HG03060 (cell line): ENCODE data around the gene PHIP.
"Not testable (repeated sequence)": the region's sequence is repeated elsewhere in the genome, so short reads cannot be mapped to it uniquely, and the experiment has no call there.

Experiments used
- ATAC-seq: cut with Tn5 transposase; IDR thresholded peaks from one replicate; pipeline ENCODE4 v1.9.1; 2021; ENCODE audit warnings: low read depth, moderate number of reproducible peaks; ENCODE audit not compliant: unreplicated experiment

Gene PHIP

GRCh38 chr6:79078075-79078969 lies at the start of gene PHIP:
TSS of gene PHIP (minus strand) at chr6:79078254. CDS start at chr6:79078068, 186 bp downstream.
- ATAC-seq = peak; percentile 46

GRCh38 chr6:79127660-79128059 lies 49.6 kb upstream of the PHIP start:
- ATAC-seq = no peak

DNA sequence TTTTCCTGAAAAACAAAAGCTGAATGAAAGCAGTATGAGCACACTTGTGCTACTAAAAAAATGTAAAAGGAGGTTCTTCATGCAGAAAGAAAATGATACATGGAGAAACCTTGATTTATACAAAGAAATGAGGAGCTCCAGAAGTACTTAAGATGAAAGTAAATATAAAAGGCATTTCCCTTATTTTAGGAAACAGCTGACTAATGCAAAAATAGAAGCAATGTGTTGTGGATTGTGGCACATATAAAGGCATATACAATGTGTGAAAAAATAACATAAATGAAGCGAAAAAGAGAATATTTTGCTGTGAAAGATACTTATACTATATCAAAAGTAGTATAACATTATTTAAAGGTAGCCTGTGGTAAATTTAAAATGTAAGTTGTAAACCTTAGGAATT lies 41.2 kb upstream of the PHIP start:
- ATAC-seq = no peak

DNA sequence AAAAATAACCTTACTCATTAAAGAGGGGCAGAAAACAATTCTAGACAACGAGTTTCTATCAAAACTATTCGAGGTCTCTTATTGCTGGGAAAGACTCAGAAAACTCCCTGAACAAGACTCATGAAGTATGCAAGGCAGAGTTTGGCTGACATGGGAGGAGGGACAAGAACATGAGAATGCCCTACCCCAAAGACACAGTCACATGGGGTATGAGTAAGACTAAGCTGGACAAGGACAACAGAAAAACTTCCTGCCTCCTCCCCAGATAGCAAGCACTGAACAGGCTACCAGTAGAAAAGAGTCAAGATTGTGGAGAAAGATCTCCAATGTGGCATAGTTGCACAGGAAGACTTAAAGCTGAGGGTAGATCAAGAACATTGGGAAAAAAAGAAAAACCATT lies 39.7 kb upstream of the PHIP start:
- ATAC-seq = no peak

- ATAC-seq = no peak
Measured at GRCh38 chr6:79115553-79116182, 37.6 kb upstream of the PHIP start.

GRCh38 chr6:79111549-79111948 lies 33.5 kb upstream of the PHIP start:
- ATAC-seq = no peak

GRCh38 chr6:79101164-79101563 lies 23.1 kb upstream of the PHIP start:
- no peak for ATAC-seq

DNA sequence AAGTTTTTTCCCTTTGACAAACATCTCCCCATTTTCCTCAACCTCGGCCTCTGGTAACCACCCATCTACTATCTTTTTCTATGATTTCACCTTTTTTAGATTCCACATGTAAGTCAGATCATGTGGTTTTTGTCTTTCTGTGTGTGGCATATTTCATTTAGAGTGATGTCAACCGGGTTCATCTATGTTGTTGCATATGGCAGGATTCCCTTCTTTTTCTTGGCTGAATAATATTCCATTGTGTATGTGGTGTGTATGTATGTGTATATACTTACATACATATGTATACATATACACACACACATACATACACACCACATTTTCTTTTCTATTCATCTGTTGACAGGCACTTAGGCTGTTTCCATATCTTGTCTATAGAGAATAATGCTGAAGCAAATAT lies 22.2 kb upstream of the PHIP start:
- no peak for ATAC-seq

DNA sequence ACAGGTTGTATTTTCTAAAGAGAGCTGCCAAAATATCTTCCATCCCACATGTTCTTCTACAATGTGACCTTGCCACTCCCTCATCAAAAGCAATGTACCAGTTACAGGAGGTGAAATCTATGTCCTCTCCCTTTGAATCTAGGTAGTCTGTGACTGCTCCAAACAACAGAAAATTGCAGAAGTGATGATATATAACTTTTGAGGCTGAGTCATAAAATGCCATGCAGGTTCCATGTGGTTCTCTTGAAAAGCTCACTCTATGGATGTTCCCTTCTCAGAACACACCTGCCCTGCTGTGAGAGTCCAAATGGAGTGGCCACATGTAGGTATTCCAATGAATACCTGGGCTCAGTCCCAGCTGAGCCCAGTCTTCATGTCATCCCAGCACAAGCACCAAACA lies 16.9 kb upstream of the PHIP start:
- ATAC-seq = no peak

GRCh38 chr6:79091801-79092200 lies 13.7 kb upstream of the PHIP start:
- not testable (repeated sequence) for ATAC-seq

- no peak for ATAC-seq
Measured at GRCh38 chr6:79089552-79090404, 11.7 kb upstream of the PHIP start.

DNA sequence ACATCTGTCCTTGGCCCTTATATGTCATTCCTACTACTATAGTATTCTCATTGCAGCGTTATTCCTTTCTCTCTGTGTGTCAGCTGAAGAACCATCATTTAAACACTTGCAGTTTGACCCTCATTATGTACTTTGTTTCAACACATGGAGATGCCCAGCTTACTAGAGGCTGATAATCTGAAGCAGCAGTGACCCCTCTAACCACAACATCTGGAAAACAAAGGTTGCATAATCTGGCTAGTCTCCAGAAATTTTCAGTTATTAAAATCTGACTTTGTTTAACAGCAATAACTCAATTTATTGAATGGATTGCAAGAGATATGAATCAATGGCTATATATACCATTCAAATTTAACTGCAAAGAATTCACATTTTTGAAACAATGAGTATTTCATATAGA lies 6.6 kb upstream of the PHIP start:
- ATAC-seq = no peak

DNA sequence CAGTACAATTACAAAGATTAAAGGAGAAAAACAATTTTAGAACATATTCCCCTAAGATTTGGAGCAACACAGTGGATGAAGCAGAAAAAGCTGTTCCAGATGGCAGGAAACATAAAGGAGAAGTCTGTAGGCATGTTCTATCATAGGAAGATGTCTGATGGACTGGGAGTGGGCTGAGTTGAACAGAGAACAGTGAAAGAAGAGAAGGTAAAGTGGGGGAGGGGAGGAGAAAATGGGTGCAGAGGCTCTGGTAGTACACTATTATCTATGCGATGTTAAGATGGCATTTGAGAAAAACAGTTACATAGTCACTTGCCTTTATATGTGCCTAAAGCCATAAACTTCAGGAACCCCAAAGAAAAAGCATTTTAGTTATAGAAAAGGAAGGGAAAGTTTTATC lies 4.2 kb upstream of the PHIP start:
- no peak for ATAC-seq

- no peak for ATAC-seq
Measured at GRCh38 chr6:79081663-79082062, 3.6 kb upstream of the PHIP start.

DNA sequence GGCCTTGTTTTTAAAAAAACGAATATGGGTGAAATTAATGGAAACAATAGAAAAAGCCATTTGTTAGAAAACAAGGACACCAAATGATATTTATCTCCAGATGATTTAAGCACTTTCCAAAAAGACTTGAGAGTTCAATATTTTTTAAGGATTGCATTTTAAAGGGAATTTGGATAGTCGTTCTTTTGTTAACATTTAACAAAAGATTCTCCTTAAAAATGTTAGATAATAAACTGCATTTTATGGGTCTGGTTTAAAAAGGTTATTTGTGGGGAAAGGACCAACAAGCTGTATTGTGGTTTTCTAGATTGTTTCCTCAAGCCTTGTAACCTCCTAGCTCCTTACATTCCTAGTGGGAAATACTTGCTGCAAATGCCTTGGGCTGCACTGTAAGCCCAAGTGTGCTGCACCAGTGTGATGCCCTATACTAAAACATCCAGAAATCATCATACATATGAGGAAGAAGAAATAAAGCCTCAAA lies 1.5 kb upstream of the PHIP start:
- no peak for ATAC-seq

DNA sequence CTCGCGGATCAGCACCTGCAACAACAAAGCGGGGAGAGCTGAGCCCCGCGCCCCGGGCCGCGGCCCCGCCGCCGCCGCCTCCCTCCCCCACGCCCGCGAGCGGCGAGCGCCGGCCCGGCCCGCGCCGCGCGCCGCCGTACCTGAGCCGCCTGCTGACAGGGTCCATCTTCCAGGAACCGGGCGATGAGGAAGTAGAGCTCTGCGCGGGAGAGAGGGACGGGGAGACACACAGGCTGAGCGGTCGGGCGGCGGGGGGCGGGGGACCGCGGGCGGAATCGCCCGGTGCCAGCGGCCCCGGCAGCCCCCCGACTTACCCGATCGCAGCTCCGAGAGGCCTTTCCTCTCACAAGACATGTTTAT lies 359 bp downstream of the PHIP start:
- ATAC-seq = peak; percentile 10

DNA sequence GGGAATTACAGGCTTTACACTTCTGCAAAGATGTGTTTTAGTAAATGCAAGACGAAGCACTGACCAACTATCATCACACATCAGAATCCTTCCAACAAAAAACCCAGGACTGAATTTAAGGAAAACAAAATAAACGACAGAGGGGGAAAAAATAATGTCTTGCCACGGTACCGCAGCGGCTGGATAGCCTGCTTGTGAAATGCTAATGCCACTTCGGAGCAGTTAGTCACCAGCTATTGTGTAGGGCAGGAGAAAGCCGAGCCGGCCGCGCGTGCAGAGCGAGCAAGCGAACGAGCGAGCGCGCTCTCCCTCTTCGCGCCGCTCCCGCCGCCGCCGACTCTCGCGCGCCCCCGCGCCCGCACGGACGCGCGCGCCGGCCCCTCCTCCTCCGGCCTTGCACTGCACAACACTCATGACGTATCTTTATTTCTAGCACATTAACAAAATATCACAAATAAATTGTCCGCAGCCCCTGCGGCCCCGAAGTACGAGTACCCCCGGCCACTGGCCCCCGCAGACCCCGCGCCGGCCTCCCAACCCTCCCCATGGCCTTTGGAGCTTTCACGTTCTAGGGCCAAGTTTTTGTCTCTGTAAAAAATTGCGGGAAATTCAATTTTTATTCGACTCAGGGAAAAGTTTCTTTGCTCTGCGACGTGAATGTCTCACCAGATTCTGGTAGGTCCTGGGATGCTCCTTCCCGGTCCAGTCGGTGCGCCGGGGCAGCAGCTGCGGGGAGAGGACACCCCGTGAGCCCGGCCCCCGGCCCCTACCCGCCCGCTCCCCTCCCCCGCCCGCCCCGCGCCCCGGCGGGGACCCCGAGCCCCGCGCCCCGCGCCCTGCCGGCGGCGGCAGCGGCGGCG lies 1.0 kb downstream of the PHIP start:
- no peak for ATAC-seq

- ATAC-seq = no peak
Measured at GRCh38 chr6:79076160-79076559, 1.9 kb downstream of the PHIP start.

- no peak for ATAC-seq
Measured at GRCh38 chr6:79073888-79074287, 4.2 kb downstream of the PHIP start.

DNA sequence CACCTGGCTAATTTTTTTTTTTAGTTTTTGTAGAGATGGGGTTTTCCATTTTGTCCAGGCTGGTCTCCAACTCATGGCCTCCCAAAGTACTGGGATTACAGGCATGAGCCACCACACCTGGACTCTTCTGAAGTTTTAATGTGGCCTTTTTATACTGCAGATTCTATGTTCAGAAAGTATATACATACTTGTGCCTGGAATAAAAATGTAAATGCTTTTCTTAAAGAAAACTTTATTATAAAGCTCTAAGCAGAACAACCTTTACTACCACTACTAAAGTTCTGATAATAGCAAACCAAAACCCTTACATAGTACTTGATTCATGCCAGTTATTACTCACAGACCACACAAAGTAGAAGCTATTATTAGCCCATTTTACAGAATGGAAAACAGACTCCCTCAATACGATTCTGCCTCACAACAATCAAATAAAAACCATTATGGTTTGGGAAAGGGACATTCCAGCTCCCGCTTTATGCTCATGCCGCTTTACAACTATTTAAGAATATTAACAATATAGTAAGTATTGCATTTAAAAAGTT lies 5.3 kb downstream of the PHIP start:
- peak; percentile 27 for ATAC-seq
